SK-N-SH (cell line): ENCODE data around the gene FLT1.

Source experiments
- CTCF ChIP-seq: fragments of 200-600 bp; sonication (generic); IDR thresholded peaks from 2 replicates; pipeline ENCODE4 v1.6.1; 2017; ENCODE audit warnings: antibody characterized with exemption, mild to moderate bottlenecking, moderate library complexity
- EP300 ChIP-seq, 2 experiments: IDR thresholded peaks; 2 replicates each; pipeline versions ENCODE4 v1.4.0 to v1.6.1; 2012; ENCODE audit warnings: borderline replicate concordance in 1 of 2, low read depth in 1 of 2, low read length in 1 of 2
- EZH2phosphoT487 ChIP-seq: fragments of 200-600 bp; sonication (generic); IDR thresholded peaks from 2 replicates; pipeline ENCODE4 v1.6.1; 2017; ENCODE audit warnings: low read depth, mixed run types, mild to moderate bottlenecking, antibody characterized with exemption, moderate library complexity, borderline replicate concordance
- FOSL2 ChIP-seq: IDR thresholded peaks from 2 replicates; pipeline ENCODE4 v1.4.0; 2012; ENCODE audit warnings: low read depth, mild to moderate bottlenecking, moderate library complexity, borderline replicate concordance
- FOXM1 ChIP-seq: IDR thresholded peaks from 2 replicates; pipeline ENCODE4 v1.4.0; 2012; ENCODE audit warnings: low read depth, mild to moderate bottlenecking
- MAX ChIP-seq: IDR thresholded peaks from 2 replicates; pipeline ENCODE4 v1.4.0; 2012; ENCODE audit warnings: low read depth
- MXI1 ChIP-seq: IDR thresholded peaks from 2 replicates; pipeline ENCODE4 v1.6.1; 2012; ENCODE audit warnings: mild to moderate bottlenecking, low read depth, low read length, improper control_type of control experiment
- POLR2AphosphoS5 ChIP-seq: IDR thresholded peaks from 2 replicates; pipeline ENCODE4 v1.6.1; 2012; ENCODE audit warnings: low read depth, low read length
- RFX5 ChIP-seq: IDR thresholded peaks from 2 replicates; pipeline ENCODE4 v1.6.1; 2012; ENCODE audit warnings: mild to moderate bottlenecking, improper control_type of control experiment, low read length
- SIN3A ChIP-seq: IDR thresholded peaks from 2 replicates; pipeline ENCODE4 v1.6.1; 2012; ENCODE audit warnings: low read depth, mild to moderate bottlenecking, low read length, moderate library complexity, borderline replicate concordance
- TAF1 ChIP-seq: IDR thresholded peaks from 2 replicates; pipeline ENCODE4 v1.6.1; 2012; ENCODE audit warnings: low read depth, mild to moderate bottlenecking, low read length, moderate library complexity, borderline replicate concordance

- TF ChIP-seq POLR2AphosphoS5 (no peak), FOSL2 (no peak), CTCF (no peak), EZH2phosphoT487 (no peak), MXI1 (no peak), RFX5 (no peak), SIN3A (no peak), FOXM1 (no peak), MAX (no peak), TAF1 (no peak), EP300 (IDR thresholded peaks at IDR 0.05; ENCODE audit: borderline replicate concordance in 1 of 2, low read depth in 1 of 2, low read length in 1 of 2) (no peak)
Observed at GRCh38 chr13:28408863-28409262, 86.1 kb downstream of the FLT1 start.
